GF-D8 (cell line): ENCODE measurements around the gene SEPTIN8.
"Not testable (repeated sequence)": the region's sequence is repeated elsewhere in the genome, so short reads cannot be mapped to it uniquely, and the experiment has no call there.

ENCODE experiments used
- DNase-seq: peaks from one replicate; lab custom pipeline; 2025; lab: John Stamatoyannopoulos, UW

The SEPTIN8 gene

DNA sequence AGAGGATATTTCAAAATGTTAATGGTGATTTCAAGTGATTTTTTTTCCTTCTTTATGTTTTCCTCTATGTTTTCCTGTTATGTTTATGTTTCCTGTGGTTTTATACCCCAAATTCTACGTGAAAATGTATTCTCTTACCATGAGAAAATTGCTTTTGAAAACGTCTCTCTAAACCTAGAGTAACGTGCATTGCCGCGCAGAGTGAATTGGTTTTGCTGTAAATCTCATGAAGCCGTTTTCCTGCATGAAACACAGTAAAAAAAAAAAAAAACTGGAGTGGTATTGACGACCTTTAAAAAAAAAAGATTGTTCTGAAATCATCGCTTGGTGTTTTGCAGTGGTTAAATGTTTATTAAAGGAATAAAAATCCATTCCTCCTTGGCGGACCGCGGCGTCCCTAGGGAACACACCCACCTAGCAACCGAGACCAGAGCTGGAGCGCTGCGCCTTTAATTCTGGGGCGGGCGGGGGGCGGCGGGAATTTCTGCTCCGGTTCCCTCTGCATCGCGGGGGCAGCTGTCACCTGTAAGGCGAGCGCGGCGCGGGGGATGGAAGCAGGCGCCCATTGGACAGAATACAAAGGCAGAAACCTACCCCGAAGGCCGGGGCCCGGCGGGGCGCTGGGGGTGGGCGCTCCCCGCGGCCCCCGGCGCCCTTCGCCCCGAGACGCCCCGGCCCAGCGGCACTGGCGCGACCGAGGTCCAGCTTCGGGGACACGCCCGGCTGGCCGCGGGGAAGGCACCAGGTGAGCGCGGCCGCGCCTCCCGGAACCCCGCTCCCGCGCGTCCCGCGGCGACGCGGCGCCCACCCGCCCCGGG is 36.0 kb upstream of the SEPTIN8 start, which contains the start of gene SOWAHA:
TSS of gene SOWAHA (plus strand) at position 522 of the 818 bp plus-strand sequence. CDS start 320 bp downstream, outside the sequence.
- DNase-seq = no peak

DNA sequence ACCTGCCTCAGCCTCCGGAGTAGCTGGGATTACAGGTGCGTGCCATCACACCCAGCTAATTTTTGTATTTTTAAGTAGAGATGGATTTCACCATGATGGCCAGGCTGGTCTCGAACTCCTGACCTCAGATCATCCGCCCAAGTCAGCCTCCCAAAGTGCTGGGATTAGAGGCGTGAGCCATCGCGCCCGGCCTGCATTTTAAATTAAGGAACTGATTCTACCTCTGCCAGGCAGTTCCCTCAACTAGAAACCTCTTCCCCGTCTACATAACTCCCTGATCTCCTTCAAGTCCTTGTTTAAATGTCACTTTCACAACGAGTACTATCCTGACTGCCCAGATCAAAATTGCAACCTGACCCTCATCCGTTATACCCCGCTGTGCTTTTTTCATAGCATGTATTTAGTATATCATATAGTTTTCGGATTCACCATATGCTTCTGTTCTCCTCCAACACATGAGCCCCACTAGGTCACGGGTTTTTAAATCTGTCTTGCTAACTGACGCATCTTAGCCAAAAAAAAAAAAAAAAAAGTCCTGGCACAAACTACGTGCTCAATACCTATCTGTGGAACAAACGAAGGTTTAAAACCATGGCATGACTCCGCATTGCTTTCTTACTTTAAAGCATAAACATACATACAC is 35.2 kb upstream of the SEPTIN8 start:
- no peak for DNase-seq

DNA sequence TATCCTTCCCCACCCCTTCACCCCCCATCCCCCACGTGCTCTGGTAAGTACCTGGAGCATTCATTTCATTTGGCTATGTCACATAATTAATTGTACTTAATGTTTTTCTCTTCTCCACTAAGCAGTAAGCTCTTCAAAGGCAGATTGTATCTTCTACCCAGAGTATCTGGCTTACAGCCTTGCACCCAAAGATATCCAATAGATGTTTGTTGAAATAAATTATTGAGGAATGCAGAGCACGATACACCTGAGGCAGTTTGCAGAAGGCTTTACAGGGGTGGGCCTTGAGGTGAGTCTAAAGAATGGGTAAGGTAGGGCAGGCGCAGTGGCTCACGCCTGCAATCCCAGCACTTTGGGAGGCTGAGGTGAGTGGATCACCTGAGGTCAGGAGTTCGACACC is 33.6 kb upstream of the SEPTIN8 start:
- no peak for DNase-seq

DNA sequence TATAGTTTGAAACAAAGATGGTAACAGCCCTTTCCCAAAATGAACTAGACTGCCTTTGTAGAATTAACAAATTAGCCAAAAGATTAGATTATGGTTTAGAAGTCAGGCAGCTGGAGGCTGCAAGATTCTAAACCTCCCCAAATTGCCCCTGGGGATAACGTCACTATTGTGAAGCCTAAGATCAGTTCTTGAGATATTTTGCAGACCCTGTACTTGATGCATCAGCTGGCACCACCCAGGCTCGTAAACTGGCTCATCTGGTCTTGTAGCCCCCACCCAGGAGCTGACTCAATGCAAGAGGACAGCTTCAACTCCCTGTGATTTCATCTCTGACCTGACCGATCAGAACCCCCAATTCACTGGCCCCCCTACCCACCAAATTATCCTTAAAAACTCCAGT is 31.8 kb upstream of the SEPTIN8 start:
- DNase-seq = no peak

DNA sequence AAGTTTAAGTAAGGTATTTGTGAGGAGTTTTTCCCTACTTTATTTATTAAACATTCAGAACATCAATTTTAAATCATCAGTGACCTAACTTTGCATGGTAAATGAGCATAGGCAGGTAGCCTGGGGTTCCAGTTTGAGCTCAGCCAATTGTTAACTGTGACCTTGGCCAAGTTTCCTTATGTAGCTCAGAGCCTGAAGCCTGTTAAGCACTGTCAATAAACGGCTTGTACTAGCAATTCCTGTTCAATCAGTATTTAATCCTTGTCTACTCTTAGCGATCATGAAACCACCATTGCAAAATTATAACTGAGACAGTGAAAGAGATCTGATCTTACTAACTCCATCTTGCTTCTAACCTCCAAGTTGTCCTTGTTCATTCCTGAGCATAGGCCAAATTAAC is 31.4 kb upstream of the SEPTIN8 start:
- no peak for DNase-seq

DNA sequence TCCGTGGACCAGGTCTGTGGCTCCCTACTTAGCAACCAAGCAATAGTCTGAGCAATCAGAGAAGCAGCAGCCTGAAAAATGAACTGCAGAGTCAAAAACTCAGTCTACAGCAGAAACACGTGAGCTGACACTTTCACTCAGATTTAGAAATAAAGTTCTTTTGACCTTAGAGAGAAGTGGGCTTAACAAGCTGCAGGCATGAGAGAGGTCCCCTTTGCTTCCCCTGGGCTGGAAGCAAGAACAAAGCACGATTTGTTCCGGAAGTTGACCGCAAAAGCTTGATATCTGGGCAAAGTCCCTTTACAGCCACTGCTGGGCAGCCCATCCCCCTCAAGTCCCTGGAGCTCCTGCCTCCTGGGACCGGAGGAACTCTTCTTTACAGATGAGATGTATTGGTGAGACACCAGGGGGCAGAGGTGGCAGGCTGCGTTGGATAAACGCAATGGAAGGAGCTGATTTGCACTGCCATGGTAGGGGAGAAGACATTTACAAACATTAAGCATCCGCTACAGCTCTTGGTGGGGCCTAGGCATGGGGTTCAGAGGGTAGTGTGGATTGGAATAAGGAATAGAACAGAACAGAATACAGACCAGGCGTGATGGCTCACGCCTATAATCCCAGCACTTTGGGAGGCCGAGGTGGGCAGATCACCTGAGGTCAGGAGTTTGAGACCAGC is 30.3 kb upstream of the SEPTIN8 start:
- no peak for DNase-seq

DNA sequence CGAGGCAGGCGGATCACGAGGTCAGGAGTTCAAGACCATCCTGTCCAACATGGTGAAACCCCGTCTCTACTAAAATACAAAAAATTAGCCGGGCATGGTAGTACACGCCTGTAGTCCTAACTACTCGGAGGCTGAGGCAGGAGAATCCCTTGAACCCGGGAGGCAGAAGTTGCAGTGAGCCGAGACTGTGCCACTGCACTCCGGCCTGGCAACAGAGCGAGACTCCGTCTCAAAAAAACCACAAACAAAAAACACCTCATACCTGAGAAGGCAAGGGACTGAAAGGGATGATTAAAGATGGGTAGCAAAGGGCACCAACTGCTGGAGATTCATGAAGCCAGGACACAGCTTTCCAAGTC is 29.7 kb upstream of the SEPTIN8 start:
- not testable (repeated sequence) for DNase-seq

DNA sequence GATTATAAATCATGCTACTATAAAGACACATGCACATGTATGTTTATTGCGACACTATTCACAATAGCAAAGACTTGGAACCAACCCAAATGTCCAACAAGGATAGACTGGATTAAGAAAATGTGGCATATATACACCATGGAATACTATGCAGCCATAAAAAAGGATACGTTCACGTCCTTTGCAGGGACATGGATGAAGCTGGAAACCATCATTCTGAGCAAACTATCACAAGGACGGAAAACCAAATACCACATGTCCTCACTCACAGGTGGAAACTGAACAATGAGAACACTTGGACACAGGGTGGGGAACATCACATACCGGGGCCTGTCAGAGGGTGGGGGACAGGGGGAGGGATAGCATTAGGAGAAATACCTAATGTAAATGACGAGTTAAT is 28.8 kb upstream of the SEPTIN8 start:
- DNase-seq = not testable (repeated sequence)

DNA sequence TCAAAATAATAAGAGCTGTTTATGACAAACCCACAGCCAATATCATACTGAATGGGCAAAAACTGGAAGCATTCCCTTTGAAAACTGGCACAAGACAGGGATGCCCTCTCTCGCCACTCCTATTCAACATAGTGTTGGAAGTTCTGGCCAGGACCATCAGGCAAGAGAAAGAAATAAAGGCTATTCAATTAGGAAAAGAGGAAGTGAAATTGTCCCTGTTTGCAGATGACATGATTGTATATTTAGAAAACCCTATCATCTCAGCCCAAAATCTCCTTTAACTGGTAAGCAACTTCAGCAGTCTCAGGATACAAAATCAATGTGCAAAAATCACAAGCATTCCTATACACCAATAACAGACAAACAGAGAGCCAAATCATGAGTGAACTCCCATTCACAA is 27.2 kb upstream of the SEPTIN8 start:
- DNase-seq = not testable (repeated sequence)

DNA sequence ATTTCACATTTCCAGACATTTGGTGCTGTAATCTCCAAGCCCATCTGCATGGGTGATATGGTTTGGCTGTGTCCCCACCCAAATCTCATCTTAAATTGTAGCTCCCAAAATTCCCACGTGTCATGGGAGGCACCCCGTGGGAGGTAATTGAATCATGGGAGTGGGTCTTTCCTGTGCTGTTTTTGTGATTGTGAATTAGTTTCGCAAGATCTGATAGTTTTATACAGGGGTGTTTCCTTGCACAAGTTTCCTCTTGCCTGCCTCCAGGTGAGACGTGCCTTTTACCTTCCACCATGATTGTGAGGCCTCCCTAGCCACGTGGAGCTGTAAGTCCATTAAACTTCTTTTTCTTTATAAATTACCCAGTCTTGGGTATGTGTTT is 25.6 kb upstream of the SEPTIN8 start:
- DNase-seq = not testable (repeated sequence)

DNA sequence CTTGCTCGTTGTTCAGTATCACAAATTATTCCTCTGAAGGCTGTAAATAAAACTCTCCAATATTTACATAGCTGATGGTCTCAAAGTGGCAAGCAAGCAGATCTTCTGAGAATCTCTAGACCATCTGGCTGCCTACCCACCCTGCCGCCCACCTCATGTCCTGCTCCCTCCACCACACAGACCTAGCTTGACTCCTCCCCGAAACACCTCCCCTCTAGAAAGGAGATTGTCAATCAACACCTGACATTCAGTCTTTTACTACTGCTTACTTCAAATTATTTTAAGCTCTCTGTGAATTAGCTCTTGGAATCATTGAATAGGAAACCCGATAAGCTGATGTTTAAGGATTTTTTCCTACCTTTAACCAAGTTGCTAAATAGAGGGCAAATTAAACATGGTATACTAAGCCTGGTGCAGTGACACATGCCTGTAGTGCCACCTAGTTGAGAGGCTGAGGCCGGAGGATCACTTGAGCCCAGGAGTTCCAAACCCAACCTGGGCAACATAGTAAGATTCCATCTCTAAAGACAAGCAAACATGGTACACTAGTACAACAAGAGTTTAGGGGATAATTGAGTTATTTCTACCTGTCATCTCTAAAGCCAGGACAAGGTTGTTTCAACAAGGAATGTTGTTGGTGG is 25.1 kb upstream of the SEPTIN8 start:
- DNase-seq = no peak

DNA sequence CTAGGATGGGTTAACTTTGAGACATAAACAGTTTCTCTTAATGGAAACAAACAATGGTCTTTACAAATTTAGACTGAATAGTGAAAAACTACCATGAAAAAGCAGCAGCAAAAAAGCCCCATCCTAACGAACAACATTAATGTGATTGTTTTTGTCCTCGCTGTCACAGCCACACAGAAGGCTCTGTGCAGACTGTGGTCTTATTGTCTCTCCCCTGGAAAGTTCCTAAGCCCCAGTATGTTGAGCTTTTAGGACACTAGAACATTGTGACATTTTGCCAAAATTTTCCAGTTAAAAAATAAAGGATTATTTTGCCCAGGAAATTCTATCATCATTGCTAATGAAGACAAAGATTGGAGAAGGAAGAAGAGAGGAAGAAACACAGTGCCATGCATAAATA is 23.5 kb upstream of the SEPTIN8 start:
- DNase-seq = no peak

DNA sequence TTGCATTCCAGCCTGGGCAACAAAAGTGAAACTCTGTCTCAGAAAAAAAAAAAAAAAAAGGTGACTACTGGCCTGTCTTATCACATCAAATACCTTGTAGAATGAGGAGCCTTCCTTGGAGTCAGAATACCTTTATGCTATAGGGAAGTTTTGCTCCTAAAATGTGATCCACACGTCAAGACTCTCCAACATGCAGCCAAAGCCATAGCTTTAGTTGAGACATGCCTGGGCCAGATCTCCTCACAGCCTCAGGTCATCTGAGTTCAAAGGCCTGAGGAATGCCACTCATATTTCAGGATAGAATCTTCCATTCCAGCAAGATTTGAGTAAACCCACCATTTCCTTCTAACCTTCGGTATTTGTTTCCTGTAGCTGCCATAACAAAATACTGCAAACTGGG is 22.4 kb upstream of the SEPTIN8 start:
- DNase-seq = no peak

DNA sequence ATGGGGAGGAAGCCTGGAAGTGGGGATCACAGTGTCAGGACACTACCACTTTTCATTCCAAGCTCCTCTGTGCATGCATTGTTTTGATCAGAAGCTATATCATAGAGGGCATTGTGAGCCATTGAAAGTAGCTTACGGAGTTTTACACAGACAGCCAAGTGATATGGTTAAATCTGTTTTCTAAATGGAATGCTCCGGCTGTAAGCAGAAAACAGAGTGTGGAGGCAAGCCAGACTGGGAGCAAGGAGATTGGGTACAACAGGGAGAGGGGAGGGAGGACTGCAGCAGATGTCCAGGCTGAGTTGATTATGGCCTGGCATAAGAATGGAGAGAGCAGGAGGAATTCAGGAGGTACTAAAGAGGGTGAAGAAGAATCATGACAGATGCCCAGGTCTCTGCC is 20.6 kb upstream of the SEPTIN8 start:
- no peak for DNase-seq

DNA sequence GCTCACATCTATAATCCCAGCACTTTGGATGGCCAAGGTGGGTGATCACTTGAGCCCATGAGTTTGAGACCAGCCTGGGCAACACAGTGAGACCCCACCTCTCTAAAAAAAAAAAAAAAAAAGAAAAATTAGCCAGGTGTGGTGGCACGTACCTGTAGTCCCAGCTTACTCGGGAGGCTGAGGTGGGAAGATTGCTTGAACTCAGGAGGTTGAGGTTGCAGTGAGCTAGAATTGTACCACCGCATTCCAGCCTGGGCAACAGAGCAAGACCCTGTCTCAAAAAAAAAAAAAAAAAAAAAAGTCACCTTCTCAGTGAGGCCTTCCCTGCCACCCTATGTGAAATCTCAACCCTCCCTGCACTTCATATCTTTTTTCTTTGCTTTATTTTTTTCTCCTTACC is 14.0 kb upstream of the SEPTIN8 start:
- no peak for DNase-seq

DNA sequence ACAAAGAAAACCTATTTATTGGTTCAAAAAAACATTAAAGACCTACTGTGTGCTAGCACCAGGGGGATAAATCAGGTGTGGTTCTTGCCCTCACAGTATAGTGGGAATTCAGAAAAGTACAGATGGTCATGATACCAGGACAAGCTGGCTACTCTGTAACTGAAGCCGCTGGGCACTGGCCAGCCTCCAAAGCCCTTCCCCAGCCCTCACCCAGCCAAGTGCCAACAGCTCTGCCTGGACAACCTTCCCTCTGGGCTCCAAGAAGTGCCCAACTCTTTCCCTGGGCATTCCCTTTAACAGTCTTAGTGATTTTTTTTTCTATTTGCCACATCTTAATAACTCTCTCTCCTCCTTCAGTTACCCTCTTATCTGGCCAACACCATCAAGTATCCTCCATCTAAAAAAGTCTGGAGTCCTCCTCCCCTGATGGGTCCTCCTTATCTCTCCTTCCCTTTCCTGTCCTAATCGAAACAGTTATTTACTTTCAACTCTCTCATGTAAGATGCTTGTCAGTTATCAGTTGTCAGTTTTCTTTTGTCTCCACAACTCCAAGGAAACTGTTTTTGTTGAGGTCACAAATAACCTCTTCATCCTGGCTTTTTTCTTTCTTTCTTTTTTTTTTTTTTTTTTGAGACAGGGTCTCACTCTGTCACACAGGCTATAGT is 13.3 kb upstream of the SEPTIN8 start:
- no peak for DNase-seq

DNA sequence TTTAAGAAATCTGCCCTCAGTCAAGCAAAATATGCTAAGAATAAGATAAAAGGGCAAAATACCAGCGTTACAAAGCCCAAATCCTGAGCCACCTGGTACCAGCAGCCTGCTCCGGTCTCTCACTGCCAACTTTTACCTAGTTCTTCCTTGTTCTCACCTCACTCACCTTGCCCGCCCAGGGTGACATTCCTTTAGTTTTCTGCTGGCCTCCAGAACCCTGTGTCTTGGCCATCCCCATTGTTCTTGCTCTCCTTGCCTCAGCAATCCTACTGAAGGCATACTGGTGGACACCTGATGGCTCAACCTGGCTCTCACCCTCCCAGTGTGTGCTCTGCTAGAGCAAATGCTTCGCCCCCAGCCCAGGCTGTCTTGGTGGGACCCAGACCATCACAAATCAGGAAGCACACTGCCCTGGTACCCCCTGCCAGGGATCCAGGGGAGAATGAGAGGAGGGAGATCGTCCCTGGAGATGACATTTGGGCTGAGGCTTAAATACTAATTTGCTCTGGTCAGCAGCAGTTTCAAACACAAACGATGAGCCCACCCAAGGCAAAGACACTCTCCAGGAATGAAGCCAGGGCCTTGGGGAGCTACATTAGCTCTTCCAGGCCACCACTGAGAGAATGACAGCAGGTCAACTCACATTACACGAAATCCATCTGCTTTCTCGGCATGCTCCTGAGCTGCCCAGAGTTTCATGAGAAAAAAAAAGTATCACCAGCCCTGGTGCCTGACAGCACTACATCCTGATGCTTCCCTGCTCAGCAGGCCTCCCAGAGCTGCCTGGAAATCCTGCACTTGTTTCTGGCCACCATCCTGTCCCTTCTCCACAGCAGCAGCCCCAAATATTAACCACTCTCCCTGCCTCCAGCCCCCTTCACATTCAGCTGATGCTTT is 12.2 kb upstream of the SEPTIN8 start:
- no peak for DNase-seq

DNA sequence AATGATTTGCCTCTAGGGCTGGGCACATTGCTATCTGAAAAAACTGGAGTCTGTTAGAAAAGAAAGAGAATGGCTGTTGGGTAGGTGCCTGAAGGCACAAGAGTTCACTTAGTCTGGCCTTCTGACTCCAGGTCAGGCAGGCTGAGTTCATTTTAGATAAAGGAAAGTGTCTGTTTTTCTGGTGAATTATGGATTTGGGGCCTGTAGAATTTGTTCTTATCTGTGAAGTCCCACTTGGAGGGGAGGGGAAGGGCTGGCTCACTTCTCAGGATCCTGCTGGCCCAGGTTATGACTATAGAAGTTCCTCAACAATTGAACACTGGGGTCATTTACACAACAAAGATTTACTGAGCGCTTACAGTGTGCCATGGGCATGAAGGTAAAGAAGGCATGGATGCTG is 11.5 kb upstream of the SEPTIN8 start:
- DNase-seq = no peak

DNA sequence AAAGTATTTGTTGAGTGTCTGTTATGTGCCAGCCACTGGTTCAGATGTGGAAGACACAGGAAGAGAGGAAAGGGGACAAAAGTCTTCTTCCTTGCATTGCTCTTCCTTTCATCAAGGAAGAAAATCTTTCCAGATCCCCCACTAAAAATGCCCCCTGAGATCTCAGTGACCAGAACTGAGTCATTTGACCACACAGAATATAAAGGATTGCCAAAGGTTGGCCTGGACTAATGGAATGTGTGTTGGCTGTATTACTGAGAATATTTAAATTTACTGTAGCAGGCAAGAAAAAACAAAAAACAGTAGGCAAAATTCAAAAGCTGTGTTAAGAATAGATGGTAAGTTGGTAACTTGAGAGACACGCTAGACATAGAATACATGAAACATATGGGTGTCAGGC is 10.0 kb upstream of the SEPTIN8 start:
- no peak for DNase-seq

DNA sequence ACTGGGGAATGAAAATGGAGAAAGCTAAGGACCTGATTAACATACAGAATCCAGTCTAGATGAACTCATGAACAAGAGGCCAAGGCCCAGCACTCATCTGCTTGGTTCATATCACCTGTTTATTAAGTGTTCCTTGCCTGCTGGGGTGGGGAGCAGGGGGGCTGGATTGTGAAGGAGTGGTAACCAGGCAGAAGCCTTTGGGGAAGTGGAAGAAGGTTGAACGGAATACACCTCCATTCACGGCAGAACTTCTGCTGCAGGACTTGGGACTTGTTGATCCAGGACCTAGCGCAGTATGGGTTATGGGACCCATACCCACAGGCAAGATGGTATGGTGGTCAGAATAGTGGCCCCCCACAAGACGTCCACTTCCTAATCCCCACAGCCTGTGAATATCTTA is 8.8 kb upstream of the SEPTIN8 start:
- no peak for DNase-seq

DNA sequence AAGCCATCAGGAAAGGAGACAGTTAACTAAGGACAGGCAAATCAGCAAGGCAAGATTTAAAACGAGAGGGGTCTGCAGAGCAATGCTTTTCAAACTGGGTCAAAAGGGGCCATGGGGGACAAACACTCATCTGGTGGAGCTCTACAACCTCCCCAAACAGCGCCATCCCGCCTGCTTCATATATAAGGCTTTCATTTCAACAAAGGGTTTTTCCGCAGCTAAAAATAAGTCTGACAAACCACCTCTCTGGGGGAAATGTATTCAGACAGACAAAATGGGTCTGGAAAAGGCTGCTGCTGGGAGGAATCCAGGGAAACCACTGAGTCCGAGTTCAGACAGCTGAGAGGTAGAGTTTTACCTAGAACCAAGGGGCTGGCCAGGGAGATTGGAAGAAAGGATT is 8.3 kb upstream of the SEPTIN8 start:
- DNase-seq = no peak
